ENCODE results near the gene VTI1A.
"Not testable (repeated sequence)": the region's sequence is repeated elsewhere in the genome, so short reads cannot be mapped to it uniquely, and the experiment has no call there.

Gene VTI1A

DNA sequence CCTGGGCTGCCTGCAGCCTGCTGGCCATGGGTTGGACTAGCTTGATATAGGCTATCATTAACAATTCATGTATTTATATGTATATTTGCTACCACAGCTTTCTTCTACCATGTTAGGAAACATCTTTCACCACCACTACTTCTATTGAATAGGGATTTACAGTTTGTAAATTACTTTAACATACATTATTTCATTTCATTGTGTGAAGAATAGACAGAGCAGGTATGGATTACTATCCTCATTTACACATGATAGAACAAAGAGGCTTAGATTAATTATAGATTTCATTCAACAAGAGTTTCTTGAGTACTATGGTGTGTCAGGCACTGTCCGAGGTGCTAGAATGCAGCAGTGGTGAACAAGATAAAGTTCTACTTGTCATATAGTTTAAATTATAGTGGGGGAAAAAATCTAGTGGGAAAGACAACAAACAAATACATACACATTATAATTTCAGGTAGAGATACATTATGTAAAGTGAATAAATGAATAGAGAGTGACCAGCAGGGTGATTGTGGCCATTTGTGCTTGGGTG is 20.6 kb downstream of the VTI1A start:
- H3K27ac Mint-ChIP-seq: no peak overlapping the region
- H3K4me1 Mint-ChIP-seq (ENCODE audit: low read depth): peaks cover 37% of the 10 kb centered on the region
- peaks cover 49% of the 10 kb centered on the region for H3K36me3 Mint-ChIP-seq (ENCODE audit: low read depth)
- no peak overlapping the region for H3K4me3 Mint-ChIP-seq
- H3K9me3 Mint-ChIP-seq: peaks cover 4% of the 10 kb centered on the region
- H3K27me3 Mint-ChIP-seq: no peaks in the 10 kb centered on the region

DNA sequence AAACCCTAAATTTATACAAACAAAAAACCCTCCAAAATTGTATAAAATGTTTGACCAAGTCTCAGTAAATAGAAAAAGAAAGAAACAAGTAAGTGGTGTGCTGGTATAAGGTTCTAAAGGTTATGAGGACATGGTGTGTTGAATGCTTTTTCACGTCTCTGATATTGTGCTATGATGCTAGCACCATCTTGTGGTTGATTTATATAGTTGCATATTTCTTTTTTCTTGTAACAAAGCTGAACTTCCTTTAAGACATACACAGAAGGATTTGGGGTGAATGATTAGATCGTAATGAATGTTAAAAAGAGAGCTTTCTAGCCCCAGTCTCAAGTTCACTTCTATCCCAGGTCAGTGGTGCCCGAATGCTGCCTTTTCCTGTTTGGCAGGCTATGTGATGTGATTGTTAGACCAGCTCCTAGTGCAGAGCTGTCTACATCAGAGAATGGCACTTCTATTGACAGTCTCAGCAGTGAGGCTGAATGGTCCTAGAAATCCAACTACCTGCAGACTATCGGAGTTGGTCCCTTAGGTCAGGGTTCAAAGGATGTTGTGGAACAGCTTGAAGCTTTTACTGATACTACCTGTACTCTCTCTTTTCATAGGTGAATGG is 25.0 kb downstream of the VTI1A start:
- Mint-ChIP-seq H3K4me3 (no peak overlapping the region), H3K27me3 (no peaks in the 10 kb centered on the region), H3K9me3 (no peaks in the 10 kb centered on the region), H3K4me1 (ENCODE audit: low read depth) (peaks cover 15% of the 10 kb centered on the region), H3K36me3 (ENCODE audit: low read depth) (peaks cover 19% of the 10 kb centered on the region), H3K27ac (no peak overlapping the region)

DNA sequence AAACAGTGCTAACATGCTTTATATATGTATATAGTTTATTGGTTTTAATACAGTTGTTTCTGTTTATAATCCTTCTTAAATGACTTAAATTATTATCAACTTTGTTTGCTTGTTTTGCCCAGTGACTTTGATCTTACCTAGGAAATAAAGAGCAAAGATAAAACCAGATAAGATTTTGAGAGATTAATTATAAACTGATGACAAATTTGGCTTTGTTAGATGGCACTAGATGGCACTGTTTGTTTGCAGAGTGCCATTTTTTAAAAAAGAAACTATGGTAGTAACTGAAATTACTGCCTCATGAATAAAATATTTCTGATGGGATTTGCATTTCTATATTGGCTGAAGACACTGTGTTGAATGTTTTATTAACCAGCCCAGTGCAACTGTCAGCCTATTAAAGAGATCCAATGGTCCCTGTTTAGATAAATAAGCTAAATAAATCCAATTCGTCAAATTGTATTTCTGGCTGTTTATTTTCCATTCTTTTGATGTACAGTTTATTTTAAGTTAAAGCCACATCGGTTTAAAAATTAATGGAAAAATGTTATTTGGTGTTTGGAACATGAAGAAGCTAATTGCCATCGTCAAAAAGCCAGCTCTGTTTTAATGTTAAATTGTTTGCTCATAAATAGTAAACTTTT is 28.7 kb downstream of the VTI1A start:
- Mint-ChIP-seq H3K4me3 (no peak overlapping the region), H3K27ac (no peak overlapping the region), H3K36me3 (ENCODE audit: low read depth) (peaks cover 12% of the 10 kb centered on the region), H3K27me3 (no peaks in the 10 kb centered on the region), H3K4me1 (ENCODE audit: low read depth) (peaks cover 15% of the 10 kb centered on the region), H3K9me3 (no peaks in the 10 kb centered on the region)

DNA sequence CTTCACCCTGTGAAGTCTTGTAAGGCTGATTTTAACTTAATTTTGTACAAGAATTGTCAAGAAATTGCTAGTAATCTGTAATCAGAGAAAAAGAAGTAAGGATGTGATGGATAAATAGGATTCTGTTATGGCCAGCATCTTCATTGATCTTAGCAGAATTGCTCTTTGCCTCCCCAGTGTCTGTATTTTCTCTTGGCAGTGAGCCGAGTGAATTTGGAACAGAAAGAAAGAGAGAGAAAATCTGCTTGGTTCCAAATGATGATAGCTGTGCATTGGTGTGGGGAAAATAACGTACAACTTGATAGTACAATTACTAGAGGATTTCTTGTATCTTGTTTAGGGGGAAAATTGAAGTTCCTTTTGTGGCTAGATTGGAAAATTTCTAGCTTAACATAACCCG is 34.6 kb downstream of the VTI1A start:
- Mint-ChIP-seq H3K27ac (no peak overlapping the region), H3K9me3 (no peaks in the 10 kb centered on the region), H3K4me3 (no peak overlapping the region)

DNA sequence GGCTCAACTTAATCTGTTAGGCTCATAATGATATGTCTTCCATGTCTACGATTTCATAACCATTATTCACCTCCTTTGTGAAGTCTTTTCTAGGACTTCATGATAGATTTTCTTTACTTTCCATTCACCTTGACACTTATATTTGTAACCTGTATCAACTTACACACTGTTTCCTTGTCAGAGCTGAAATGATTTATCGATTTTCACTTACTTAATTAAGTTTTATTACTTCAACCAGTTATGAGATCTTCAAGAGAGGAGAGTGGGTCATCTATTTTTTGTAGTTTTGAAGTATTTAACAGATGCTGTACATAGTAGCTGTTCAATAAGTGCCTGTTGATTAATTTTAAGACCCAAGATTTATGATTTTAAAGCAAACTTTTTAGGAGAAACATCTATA is 37.4 kb downstream of the VTI1A start:
- Mint-ChIP-seq H3K4me3 (no peak overlapping the region), H3K27ac (no peak overlapping the region), H3K27me3 (no peaks in the 10 kb centered on the region), H3K4me1 (ENCODE audit: low read depth) (no peaks in the 10 kb centered on the region), H3K9me3 (no peaks in the 10 kb centered on the region), H3K36me3 (ENCODE audit: low read depth) (peaks cover 13% of the 10 kb centered on the region)

More for the DNA sequence above, 34.6 kb downstream of the VTI1A start:
- peaks cover 17% of the 10 kb centered on the region for H3K36me3 Mint-ChIP-seq (ENCODE audit: low read depth)
- H3K27me3 Mint-ChIP-seq: no peaks in the 10 kb centered on the region
- no peaks in the 10 kb centered on the region for H3K4me1 Mint-ChIP-seq (ENCODE audit: low read depth)

DNA sequence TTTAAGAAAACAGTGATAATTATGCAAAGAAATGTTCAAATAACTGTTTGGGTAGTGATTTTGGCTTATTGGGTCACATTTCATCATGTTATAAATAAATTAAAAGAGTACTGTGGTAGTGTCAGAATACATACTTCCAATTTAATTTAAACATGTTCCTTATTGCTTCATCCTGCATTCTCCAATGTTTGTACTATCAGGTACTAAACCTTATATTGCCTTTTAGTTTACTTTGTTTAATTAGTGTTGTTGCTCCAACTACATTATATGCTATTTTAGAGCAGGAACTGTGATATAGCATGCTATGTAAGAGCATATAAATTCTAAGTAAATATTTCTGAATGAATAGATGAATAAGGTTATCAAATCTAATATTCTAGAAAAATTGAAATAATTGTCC is 40.9 kb downstream of the VTI1A start:
- H3K27ac Mint-ChIP-seq: no peak overlapping the region
- H3K4me1 Mint-ChIP-seq (ENCODE audit: low read depth): peaks cover 7% of the 10 kb centered on the region
- H3K36me3 Mint-ChIP-seq (ENCODE audit: low read depth): peaks cover 22% of the 10 kb centered on the region
- H3K27me3 Mint-ChIP-seq: no peaks in the 10 kb centered on the region
- no peaks in the 10 kb centered on the region for H3K9me3 Mint-ChIP-seq
- H3K4me3 Mint-ChIP-seq: no peak overlapping the region

DNA sequence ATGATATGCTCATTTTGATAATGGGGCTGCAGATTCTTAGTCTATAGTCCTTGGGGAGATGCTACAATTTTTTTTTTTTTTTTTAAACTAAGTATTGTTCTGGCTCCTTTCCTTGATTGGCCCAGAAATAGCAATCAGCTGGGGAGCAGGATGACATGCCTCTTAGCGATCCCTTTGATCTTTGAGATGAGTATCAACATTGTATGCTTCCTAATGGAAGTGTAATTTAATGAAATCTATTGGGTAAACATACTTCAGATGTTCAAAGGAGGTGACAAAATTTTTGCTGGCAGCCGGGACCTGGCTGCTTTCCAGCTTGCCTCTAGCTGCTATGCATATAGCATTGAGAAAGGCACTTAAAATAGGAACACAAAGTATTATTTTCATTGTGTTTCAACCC is 43.5 kb downstream of the VTI1A start:
- H3K9me3 Mint-ChIP-seq: no peaks in the 10 kb centered on the region
- peaks cover 15% of the 10 kb centered on the region for H3K36me3 Mint-ChIP-seq (ENCODE audit: low read depth)
- no peak overlapping the region for H3K27ac Mint-ChIP-seq
- H3K4me1 Mint-ChIP-seq (ENCODE audit: low read depth): peaks cover 7% of the 10 kb centered on the region
- H3K27me3 Mint-ChIP-seq: no peaks in the 10 kb centered on the region
- H3K4me3 Mint-ChIP-seq: no peak overlapping the region

DNA sequence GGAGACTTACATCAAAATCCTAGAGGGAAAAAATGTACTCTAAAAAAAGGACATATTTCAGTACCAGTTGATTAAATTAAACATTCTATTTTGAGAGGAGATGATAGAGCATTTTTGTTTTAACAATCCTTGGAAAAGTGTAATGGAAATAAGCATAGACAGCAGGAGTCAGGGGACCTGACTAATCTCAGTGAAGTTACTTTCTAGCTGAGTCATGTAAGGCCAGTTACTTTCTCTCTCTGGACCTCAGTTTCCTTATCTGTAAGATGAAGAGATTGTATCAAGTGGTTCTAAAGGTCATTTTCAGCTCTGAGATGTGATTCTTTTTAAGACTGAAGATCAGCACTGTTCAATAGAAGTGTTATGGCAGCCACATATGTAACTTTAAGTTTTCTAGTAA is 44.1 kb downstream of the VTI1A start:
- no peak overlapping the region for H3K27ac Mint-ChIP-seq
- peaks cover 7% of the 10 kb centered on the region for H3K4me1 Mint-ChIP-seq (ENCODE audit: low read depth)
- H3K36me3 Mint-ChIP-seq (ENCODE audit: low read depth): peaks cover 11% of the 10 kb centered on the region
- no peaks in the 10 kb centered on the region for H3K27me3 Mint-ChIP-seq
- no peaks in the 10 kb centered on the region for H3K9me3 Mint-ChIP-seq
- no peak overlapping the region for H3K4me3 Mint-ChIP-seq

DNA sequence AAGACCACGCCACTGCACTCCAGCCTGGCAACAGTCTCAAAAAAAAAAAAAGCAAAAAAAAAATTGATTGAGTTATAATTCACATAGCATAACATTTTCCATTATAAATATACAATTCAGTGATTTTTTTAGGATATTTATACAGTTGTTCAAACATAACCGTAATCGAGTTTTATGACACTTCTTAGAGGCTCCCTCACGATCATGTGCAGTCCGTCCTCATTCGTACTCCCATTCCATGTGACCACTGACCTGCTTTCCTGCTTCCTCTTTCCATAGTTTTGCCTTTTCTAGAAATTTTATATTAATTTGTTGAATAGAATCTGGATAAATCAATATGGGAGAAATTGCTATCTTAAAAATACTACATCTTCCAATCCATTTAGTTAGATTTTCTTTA is 45.7 kb downstream of the VTI1A start:
- Mint-ChIP-seq H3K27ac (no peak overlapping the region), H3K4me1 (ENCODE audit: low read depth) (peaks cover 17% of the 10 kb centered on the region), H3K9me3 (no peaks in the 10 kb centered on the region), H3K4me3 (no peak overlapping the region), H3K36me3 (ENCODE audit: low read depth) (peaks cover 13% of the 10 kb centered on the region), H3K27me3 (no peaks in the 10 kb centered on the region)

DNA sequence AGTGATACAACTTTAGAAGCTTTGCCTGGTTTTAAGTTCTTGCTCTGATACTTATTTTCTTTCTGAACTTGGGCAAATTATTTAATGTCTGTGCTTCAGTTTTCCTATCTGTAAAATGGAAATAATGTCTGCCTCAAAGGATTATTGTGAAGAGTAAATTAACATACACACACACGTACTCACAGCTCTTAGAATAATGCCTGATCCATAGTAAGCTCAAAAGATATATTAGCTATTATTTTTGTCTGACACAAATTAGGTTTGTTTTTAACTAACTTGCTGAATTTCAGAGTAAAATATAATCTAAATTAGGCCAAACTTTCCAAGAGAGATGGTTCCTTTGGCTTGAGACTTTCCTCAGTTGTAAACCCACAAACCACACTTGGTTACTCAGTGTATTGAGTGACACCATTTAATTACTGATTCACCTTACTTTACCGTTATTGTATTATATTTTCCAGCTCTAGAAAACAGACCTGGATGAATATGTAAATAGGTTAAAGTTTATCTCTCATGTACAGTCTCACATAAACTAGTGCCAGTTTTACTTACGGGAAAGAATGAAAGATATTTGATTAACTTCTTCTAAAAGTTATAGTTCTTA is 50.4 kb downstream of the VTI1A start:
- peaks cover 13% of the 10 kb centered on the region for H3K4me1 Mint-ChIP-seq (ENCODE audit: low read depth)
- H3K27me3 Mint-ChIP-seq: no peaks in the 10 kb centered on the region
- no peaks in the 10 kb centered on the region for H3K9me3 Mint-ChIP-seq
- H3K36me3 Mint-ChIP-seq (ENCODE audit: low read depth): peaks cover 19% of the 10 kb centered on the region
- H3K4me3 Mint-ChIP-seq: no peak overlapping the region
- H3K27ac Mint-ChIP-seq: peak overlapping the region; percentile 49

DNA sequence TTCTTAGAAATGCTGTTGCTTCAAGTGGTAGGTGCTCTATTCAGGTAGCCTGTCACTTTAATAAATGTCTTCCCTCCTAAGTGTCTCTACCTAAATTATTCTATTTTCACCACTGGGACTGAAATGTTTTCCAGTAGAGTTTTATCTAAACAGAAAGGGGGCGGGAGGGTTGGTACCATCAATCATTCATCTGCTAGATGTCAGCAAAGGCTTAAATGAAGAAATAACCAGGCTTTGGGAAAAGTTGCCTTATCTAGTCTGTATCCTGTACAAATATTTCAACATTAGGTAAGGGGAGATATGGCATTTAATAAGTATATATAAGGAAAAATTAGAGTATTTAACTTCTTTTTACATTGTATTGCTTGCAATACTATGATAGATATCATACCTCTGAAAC is 51.8 kb downstream of the VTI1A start:
- no peaks in the 10 kb centered on the region for H3K9me3 Mint-ChIP-seq
- H3K36me3 Mint-ChIP-seq (ENCODE audit: low read depth): peaks cover 22% of the 10 kb centered on the region
- H3K27me3 Mint-ChIP-seq: no peaks in the 10 kb centered on the region
- no peak overlapping the region for H3K27ac Mint-ChIP-seq
- H3K4me1 Mint-ChIP-seq (ENCODE audit: low read depth): peaks cover 13% of the 10 kb centered on the region
- H3K4me3 Mint-ChIP-seq: no peak overlapping the region

DNA sequence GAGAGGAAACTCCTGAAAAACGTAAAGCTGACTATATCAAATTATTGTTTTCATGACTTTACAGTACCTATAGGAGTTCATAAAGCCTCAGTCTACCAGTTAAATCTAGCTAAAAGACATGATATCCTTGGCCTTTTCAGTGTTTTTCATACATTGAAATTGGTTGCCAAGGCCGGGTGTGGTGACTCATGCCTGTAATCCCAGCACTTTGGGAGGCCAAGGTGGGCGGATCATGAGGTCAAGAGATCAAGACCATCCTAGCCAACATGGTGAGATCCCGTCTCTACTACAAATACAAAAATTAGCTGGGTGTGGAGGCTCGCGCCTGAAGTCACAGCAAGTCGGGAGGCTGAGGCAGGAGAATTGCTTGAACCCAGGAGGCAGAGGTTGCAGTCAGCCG is 53.0 kb downstream of the VTI1A start:
- not testable (repeated sequence) for H3K4me3 Mint-ChIP-seq, H3K27ac Mint-ChIP-seq, H3K9me3 Mint-ChIP-seq, H3K27me3 Mint-ChIP-seq
- Mint-ChIP-seq H3K36me3 (ENCODE audit: low read depth) (peaks cover 22% of the 10 kb centered on the region), H3K4me1 (ENCODE audit: low read depth) (peaks cover 13% of the 10 kb centered on the region)

DNA sequence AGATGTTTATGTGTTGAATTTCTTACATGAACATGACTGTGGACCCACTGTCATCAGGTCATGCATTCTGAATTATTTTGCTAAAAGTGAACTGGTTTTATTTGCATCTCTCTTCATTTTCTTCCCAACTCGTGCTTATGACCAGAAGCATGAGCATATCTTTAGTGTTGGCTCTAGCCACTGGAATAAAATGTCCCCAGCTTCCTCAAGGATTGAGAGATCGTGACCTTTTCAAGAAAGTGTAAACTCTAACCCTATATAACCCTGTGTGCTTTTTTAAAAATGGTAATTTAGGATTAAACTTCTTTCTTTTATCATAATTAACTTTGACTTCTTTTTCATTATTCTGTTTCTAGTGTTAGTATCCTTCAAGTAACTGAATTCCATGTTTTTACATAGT is 55.5 kb downstream of the VTI1A start:
- Mint-ChIP-seq H3K27ac (no peak overlapping the region), H3K27me3 (no peaks in the 10 kb centered on the region), H3K9me3 (no peaks in the 10 kb centered on the region), H3K4me3 (no peak overlapping the region), H3K4me1 (ENCODE audit: low read depth) (peaks cover 9% of the 10 kb centered on the region), H3K36me3 (ENCODE audit: low read depth) (peaks cover 21% of the 10 kb centered on the region)

DNA sequence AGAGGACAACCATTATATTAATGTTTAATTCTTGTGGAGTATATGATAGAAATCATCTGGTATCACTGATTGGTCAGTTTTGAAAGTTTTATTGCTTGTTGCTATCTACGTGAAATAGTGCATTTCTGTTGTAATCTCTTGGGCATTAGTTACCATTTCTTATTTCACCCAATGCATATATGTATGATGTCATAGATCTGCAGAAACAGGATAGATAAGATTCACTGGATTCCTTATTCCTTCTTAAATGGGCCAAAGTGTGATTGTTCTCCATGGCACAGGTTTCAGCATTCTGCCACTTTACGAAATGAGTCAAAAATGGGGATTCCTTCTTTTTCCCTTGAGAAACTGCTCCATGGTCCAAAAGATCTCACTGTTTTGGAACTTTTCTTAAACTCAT is 56.6 kb downstream of the VTI1A start:
- no peak overlapping the region for H3K27ac Mint-ChIP-seq
- peaks cover 3% of the 10 kb centered on the region for H3K4me1 Mint-ChIP-seq (ENCODE audit: low read depth)
- H3K9me3 Mint-ChIP-seq: no peaks in the 10 kb centered on the region
- H3K27me3 Mint-ChIP-seq: no peaks in the 10 kb centered on the region
- no peak overlapping the region for H3K4me3 Mint-ChIP-seq
- peaks cover 28% of the 10 kb centered on the region for H3K36me3 Mint-ChIP-seq (ENCODE audit: low read depth)

DNA sequence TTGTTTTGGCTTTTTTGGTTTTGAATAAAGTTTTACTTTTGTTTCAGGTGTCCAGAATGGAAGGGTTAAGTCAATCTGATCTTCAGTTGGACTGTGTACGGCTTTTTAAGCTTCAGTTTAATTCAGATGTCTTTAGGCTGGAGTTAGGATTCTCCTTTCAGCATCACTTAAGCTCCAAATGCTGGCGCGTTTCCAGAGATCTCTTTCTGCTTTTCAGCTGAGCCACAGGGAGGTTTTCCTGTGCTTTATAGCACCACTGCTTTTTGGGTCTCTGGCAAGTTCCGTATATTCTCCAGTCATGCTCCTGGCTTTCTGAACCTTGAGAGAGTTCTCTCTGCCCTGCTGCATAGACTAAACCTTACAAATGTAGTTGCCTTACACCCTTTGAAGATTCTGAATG is 60.0 kb downstream of the VTI1A start:
- peaks cover 13% of the 10 kb centered on the region for H3K4me1 Mint-ChIP-seq (ENCODE audit: low read depth)
- peaks cover 26% of the 10 kb centered on the region for H3K36me3 Mint-ChIP-seq (ENCODE audit: low read depth)
- H3K27ac Mint-ChIP-seq: no peak overlapping the region

More for the DNA sequence above, 60.0 kb downstream of the VTI1A start:
- Mint-ChIP-seq H3K4me3 (no peak overlapping the region), H3K9me3 (no peaks in the 10 kb centered on the region), H3K27me3 (no peaks in the 10 kb centered on the region)

All from stimulated activated naive CD8-positive, alpha-beta T cell treated with anti-CD3 and anti-CD28 coated beads, Interleukin-15, Interleukin-2, amounts not matched to agents 100 ng/mL and 50 ng/mL, for 24 hours (primary cell).